ENCODE data around the gene FAM3A. TPM values are rescaled to one million over a fixed set of nuclear protein-coding genes. Genes with fewer than 3 reads are reported as not detected.

FAM3A gene
- total and polyA plus RNA-seq, 2 donors from 2014 or later, result 39.5 to 73.4 TPM

DNA sequence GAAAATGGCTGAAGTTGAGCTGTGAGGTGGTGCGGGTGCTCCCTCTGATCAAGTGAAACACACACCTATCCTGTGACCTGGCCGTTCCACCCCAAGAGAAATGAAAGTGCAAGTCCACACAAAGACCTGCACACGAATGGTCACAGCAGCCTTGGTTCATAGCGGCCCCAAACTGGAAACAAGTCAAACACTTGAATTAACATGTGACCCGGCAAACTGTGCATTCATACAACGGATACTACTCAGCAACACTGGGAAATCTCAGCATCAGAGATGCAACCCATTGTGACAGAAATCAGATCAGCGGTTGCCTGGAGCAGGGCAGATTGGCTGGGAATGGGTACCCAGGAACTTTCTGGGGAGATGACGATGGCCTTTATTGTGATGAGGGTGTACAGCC is 23.0 kb upstream of the FAM3A start:
- TF ChIP-seq, protein P1, sequence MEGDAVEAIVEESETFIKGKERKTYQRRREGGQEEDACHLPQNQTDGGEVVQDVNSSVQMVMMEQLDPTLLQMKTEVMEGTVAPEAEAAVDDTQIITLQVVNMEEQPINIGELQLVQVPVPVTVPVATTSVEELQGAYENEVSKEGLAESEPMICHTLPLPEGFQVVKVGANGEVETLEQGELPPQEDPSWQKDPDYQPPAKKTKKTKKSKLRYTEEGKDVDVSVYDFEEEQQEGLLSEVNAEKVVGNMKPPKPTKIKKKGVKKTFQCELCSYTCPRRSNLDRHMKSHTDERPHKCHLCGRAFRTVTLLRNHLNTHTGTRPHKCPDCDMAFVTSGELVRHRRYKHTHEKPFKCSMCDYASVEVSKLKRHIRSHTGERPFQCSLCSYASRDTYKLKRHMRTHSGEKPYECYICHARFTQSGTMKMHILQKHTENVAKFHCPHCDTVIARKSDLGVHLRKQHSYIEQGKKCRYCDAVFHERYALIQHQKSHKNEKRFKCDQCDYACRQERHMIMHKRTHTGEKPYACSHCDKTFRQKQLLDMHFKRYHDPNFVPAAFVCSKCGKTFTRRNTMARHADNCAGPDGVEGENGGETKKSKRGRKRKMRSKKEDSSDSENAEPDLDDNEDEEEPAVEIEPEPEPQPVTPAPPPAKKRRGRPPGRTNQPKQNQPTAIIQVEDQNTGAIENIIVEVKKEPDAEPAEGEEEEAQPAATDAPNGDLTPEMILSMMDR (IDR thresholded peaks at IDR 0.05; ENCODE audit: borderline replicate concordance, extremely low read depth, insufficient read depth), result no peak
- intact Hi-C loops (cut with DNase I), result no loop called here
- no peaks in the 10 kb centered on the region for H3K27me3 ChIP-seq (ENCODE audit: control insufficient read depth, insufficient read depth, low read length)
- DNase-seq (no peak), FAIRE-seq (no peak)
- H3K4me1 ChIP-seq (ENCODE audit: control insufficient read depth in 2 of 3, insufficient read depth in 2 of 3, low read depth in 1 of 3, low read length in 3 of 3), result peaks cover 0 to 5% (median 0%) of the 10 kb centered on the region in 3 donors
- H3K9me3 ChIP-seq (ENCODE audit: control insufficient read depth in 2 of 3, insufficient read depth in 1 of 3, low read length in 3 of 3), result no peaks in the 10 kb centered on the region
- no peaks in the 10 kb centered on the region for H3K36me3 ChIP-seq (ENCODE audit: control insufficient read depth in 2 of 3, insufficient read depth in 3 of 3, low read length in 3 of 3)
- no peak overlapping the region for H3K4me3 ChIP-seq (ENCODE audit: low read length in 3 of 3)
- no peak overlapping the region for H3K27ac ChIP-seq (ENCODE audit: low read depth in 2 of 2, low read length in 2 of 2)
- no peak overlapping the region for H3K9ac ChIP-seq (ENCODE audit: low read length in 3 of 3)

DNA sequence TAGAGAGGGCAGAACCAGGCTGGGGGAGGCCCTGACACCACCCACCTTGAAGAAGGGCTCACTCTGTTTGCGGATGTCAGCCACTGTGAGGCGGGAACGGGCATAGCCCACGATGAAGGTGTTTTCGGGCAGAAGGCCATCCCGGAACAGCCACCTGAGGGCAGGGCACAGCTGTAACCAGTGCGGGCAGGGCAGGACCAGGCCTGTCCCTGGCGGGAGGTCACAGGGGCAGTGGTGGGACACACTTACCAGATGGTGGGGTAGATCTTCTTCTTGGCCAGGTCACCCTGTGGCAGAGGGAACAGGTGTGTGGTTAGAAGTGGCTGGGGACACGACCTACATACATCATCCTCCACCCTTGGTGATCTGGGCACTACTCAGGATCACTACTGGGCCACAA is 19.9 kb upstream of the FAM3A start:
- intact Hi-C loops (cut with DNase I), result no loop called here
- FAIRE-seq (no peak), DNase-seq (no peak)
- no peaks in the 10 kb centered on the region for H3K9me3 ChIP-seq (ENCODE audit: control insufficient read depth in 2 of 3, insufficient read depth in 1 of 3, low read length in 3 of 3)
- no peaks in the 10 kb centered on the region for H3K27me3 ChIP-seq (ENCODE audit: control insufficient read depth, insufficient read depth, low read length)
- H3K9ac ChIP-seq (ENCODE audit: low read length in 3 of 3), result no peak overlapping the region
- TF ChIP-seq, protein P1 (IDR thresholded peaks at IDR 0.05; ENCODE audit: borderline replicate concordance, extremely low read depth, insufficient read depth), result no peak
- H3K4me1 ChIP-seq (ENCODE audit: control insufficient read depth in 2 of 3, insufficient read depth in 2 of 3, low read depth in 1 of 3, low read length in 3 of 3), result peaks cover 0 to 3% (median 0%) of the 10 kb centered on the region in 3 donors
- no peaks in the 10 kb centered on the region for H3K36me3 ChIP-seq (ENCODE audit: control insufficient read depth in 2 of 3, insufficient read depth in 3 of 3, low read length in 3 of 3)
- no peak overlapping the region for H3K4me3 ChIP-seq (ENCODE audit: low read length in 3 of 3)
- H3K27ac ChIP-seq (ENCODE audit: low read depth in 2 of 2, low read length in 2 of 2), result no peak overlapping the region

DNA sequence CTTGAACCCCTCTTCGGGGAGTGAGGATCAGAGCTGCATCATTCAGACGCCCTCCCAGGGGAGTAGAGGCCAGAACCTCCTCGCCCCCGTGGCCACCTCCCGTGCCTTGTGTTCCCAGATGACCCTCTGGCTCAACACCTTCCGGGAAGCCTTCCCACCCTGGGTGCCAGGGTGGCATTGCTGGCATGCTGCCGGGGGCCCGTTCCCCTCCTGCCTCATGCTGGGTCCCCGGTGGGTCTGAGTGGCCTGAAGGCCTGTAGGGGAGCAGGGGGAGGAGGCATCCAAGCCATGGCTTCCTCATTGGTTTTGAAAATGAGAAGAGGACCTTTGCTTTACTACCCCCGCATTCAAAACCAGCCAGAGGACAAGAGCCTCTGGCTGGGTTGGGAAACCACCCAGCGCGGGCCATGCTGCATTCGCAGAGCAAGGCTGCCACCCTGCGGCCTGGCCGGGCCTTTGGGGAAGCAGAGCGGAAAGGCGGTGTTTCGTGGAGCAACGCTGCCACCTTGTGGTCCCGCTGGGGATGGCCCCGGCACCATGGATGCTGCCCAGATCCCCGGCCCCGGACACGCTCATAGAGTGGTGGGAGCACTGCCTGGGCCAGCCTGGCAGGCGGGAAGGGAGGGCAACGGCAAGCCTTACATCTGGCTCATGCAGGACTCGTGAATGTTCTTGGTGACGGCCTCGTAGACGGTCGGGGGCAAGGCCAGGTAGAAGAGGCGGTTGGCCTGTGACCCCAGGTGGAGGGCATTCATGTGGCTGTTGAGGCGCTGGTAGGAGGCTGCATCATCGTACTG is 18.7 kb upstream of the FAM3A start:
- Histone ChIP-seq H3K9ac (ENCODE audit: low read length in 3 of 3) (no peak overlapping the region), H3K4me3 (ENCODE audit: low read length in 3 of 3) (no peak overlapping the region), H3K27me3 (ENCODE audit: control insufficient read depth, insufficient read depth, low read length) (no peaks in the 10 kb centered on the region), H3K27ac (ENCODE audit: low read depth in 2 of 2, low read length in 2 of 2) (no peak overlapping the region), H3K9me3 (ENCODE audit: control insufficient read depth in 2 of 3, insufficient read depth in 1 of 3, low read length in 3 of 3) (no peaks in the 10 kb centered on the region), H3K4me1 (ENCODE audit: control insufficient read depth in 2 of 3, insufficient read depth in 2 of 3, low read depth in 1 of 3, low read length in 3 of 3) (peaks cover 0 to 4% (median 0%) of the 10 kb centered on the region in 3 donors), H3K36me3 (ENCODE audit: control insufficient read depth in 2 of 3, insufficient read depth in 3 of 3, low read length in 3 of 3) (no peaks in the 10 kb centered on the region)
- TF ChIP-seq, protein P1 (IDR thresholded peaks at IDR 0.05; ENCODE audit: borderline replicate concordance, extremely low read depth, insufficient read depth), result peak; percentile 99
- DNase-seq (peak; percentile 86 to 97 (median 90)), FAIRE-seq (peak; percentile 92)
- intact Hi-C loops (cut with DNase I), result no loop called here

All from kidney (tissue), 14 donors.